ENCODE results near the gene KIF7. TPM values are rescaled to one million over a fixed set of nuclear protein-coding genes. Genes with fewer than 3 reads are reported as not detected.

The KIF7 gene
- polyA plus RNA-seq, 1 donor (not counting 4 experiments of a cell fraction or from before 2014, with no cell fraction given) = 0.54 TPM

DNA sequence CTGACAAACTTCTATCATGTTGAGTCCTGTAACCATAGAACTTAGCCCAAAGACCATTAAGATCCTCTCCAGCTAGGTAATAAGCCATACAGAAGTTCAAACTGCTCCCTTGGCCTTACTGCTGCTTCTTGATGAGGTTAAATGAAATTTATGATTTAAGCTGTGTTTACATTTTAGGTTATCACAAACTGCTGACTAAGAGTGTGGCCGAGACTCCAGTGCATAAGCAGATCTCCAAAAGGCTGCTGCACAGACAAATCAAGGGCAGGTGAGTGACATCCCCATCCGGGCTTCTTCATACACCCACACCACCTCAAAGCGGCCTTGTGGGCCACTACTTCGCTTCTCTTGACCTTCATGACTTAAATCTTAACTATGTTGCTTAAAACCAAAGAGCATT is 39.0 kb downstream of the KIF7 start:
- no peak overlapping the region for H3K4me2 ChIP-seq (ENCODE audit: control insufficient read depth, extremely low read depth, insufficient read depth, low read depth, low read length)
- H4K20me1 ChIP-seq (ENCODE audit: control insufficient read depth, extremely low read depth, insufficient read depth, low read length) = no peaks in the 10 kb centered on the region
- no peak overlapping the region for H3K27ac ChIP-seq (ENCODE audit: control insufficient read depth, insufficient read depth, low read length)
- no peak for FAIRE-seq
- TF ChIP-seq, protein P1, sequence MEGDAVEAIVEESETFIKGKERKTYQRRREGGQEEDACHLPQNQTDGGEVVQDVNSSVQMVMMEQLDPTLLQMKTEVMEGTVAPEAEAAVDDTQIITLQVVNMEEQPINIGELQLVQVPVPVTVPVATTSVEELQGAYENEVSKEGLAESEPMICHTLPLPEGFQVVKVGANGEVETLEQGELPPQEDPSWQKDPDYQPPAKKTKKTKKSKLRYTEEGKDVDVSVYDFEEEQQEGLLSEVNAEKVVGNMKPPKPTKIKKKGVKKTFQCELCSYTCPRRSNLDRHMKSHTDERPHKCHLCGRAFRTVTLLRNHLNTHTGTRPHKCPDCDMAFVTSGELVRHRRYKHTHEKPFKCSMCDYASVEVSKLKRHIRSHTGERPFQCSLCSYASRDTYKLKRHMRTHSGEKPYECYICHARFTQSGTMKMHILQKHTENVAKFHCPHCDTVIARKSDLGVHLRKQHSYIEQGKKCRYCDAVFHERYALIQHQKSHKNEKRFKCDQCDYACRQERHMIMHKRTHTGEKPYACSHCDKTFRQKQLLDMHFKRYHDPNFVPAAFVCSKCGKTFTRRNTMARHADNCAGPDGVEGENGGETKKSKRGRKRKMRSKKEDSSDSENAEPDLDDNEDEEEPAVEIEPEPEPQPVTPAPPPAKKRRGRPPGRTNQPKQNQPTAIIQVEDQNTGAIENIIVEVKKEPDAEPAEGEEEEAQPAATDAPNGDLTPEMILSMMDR (optimal IDR thresholded peaks at IDR 0.05 in 1 of 3, IDR thresholded peaks at IDR 0.05 in 1 of 3, conservative IDR thresholded peaks at IDR 0.05 in 1 of 3; ENCODE audit: extremely low read depth in 1 of 3, insufficient read depth in 2 of 3, low read length in 3 of 3) = no peak
- no peak for TF ChIP-seq EZH2 (IDR thresholded peaks at IDR 0.05; ENCODE audit: low read length)
- no peak for DNase-seq (ENCODE audit: low read depth, low spot score)
- H3K9me1 ChIP-seq (ENCODE audit: control insufficient read depth, extremely low read depth, insufficient read depth, low read length) = no peaks in the 10 kb centered on the region
- H3K4me3 ChIP-seq (ENCODE audit: control insufficient read depth in 2 of 3, extremely low read depth in 1 of 3, insufficient read depth in 2 of 3, low read depth in 1 of 3, low read length in 3 of 3) = no peak overlapping the region
- dilution Hi-C loops (cut with MboI; ENCODE audit: extremely low pct_ligation_motif_present, low sequenced_read_pairs) = loop anchor here (25.0 kb wide), 1 partner anchor 96 kb away; no protein-coding TSS in a partner anchor
- H3K4me1 ChIP-seq (ENCODE audit: control insufficient read depth, extremely low read depth, insufficient read depth, low read length) = no peaks in the 10 kb centered on the region
- no peaks in the 10 kb centered on the region for H3K79me2 ChIP-seq (ENCODE audit: control insufficient read depth, insufficient read depth, low read length)
- no peaks in the 10 kb centered on the region for H3K9me3 ChIP-seq (ENCODE audit: control insufficient read depth, low read depth, low read length)
- no peak overlapping the region for H2AFZ ChIP-seq (ENCODE audit: control insufficient read depth, low read length)
- peaks cover 0 to 17% of the 10 kb centered on the region in 2 experiments for H3K36me3 ChIP-seq (ENCODE audit: control insufficient read depth in 2 of 2, extremely low read depth in 1 of 2, insufficient read depth in 2 of 2, low read length in 2 of 2)
- H3K27me3 ChIP-seq (ENCODE audit: control insufficient read depth, extremely low read depth, insufficient read depth, low read length) = no peaks in the 10 kb centered on the region
- H3K9ac ChIP-seq (ENCODE audit: control insufficient read depth, extremely low read depth, insufficient read depth, low read length) = no peak overlapping the region

DNA sequence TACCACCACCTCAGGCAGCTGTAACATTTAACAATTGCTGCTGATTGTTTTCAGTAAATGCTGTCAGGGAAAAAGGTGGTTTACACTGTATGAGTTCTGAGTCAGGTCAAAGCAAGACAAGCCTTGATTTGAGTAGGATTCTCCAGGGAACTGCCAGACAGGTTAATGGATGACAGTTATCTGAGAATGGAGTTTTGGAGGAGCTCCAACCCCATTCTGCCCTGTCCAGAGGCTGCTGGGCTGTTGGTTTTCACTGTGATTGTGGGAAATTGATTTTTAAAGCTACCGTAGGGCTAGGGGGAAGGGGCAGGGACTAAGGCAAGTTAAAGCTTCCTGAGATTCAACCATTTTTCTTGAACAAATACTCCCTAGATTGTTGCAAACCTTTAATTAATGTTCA is 40.1 kb downstream of the KIF7 start:
- FAIRE-seq (no peak), DNase-seq (ENCODE audit: low read depth, low spot score) (no peak)
- no peaks in the 10 kb centered on the region for H3K9me3 ChIP-seq (ENCODE audit: control insufficient read depth, low read depth, low read length)
- peaks cover 0 to 17% of the 10 kb centered on the region in 2 experiments for H3K36me3 ChIP-seq (ENCODE audit: control insufficient read depth in 2 of 2, extremely low read depth in 1 of 2, insufficient read depth in 2 of 2, low read length in 2 of 2)
- dilution Hi-C loops (cut with MboI; ENCODE audit: extremely low pct_ligation_motif_present, low sequenced_read_pairs) = loop anchor here (25.0 kb wide), 1 partner anchor 97 kb away; no protein-coding TSS in a partner anchor
- no peaks in the 10 kb centered on the region for H3K27me3 ChIP-seq (ENCODE audit: control insufficient read depth, extremely low read depth, insufficient read depth, low read length)
- H3K27ac ChIP-seq (ENCODE audit: control insufficient read depth, insufficient read depth, low read length) = no peak overlapping the region
- H3K4me2 ChIP-seq (ENCODE audit: control insufficient read depth, extremely low read depth, insufficient read depth, low read depth, low read length) = no peak overlapping the region
- H2AFZ ChIP-seq (ENCODE audit: control insufficient read depth, low read length) = no peak overlapping the region
- TF ChIP-seq, protein P1 (optimal IDR thresholded peaks at IDR 0.05 in 1 of 3, IDR thresholded peaks at IDR 0.05 in 1 of 3, conservative IDR thresholded peaks at IDR 0.05 in 1 of 3; ENCODE audit: extremely low read depth in 1 of 3, insufficient read depth in 2 of 3, low read length in 3 of 3) = no peak
- TF ChIP-seq EZH2 (IDR thresholded peaks at IDR 0.05; ENCODE audit: low read length) = no peak
- H3K79me2 ChIP-seq (ENCODE audit: control insufficient read depth, insufficient read depth, low read length) = no peaks in the 10 kb centered on the region
- H3K4me3 ChIP-seq (ENCODE audit: control insufficient read depth in 2 of 3, extremely low read depth in 1 of 3, insufficient read depth in 2 of 3, low read depth in 1 of 3, low read length in 3 of 3) = no peak overlapping the region
- H3K9ac ChIP-seq (ENCODE audit: control insufficient read depth, extremely low read depth, insufficient read depth, low read length) = no peak overlapping the region
- H4K20me1 ChIP-seq (ENCODE audit: control insufficient read depth, extremely low read depth, insufficient read depth, low read length) = no peaks in the 10 kb centered on the region
- H3K4me1 ChIP-seq (ENCODE audit: control insufficient read depth, extremely low read depth, insufficient read depth, low read length) = no peaks in the 10 kb centered on the region
- no peaks in the 10 kb centered on the region for H3K9me1 ChIP-seq (ENCODE audit: control insufficient read depth, extremely low read depth, insufficient read depth, low read length)

Data from keratinocyte (primary cell).